HepG2 (cell line): ENCODE data around the gene FAM162A. TPM values are rescaled to one million over a fixed set of nuclear protein-coding genes. Genes with fewer than 3 reads are reported as not detected.

ENCODE experiments used
- BRD4 ChIP-seq: sonication (generic); formaldehyde crosslinking; IDR thresholded peaks from 2 replicates; pipeline ENCODE4 v1.4.0; 2020; ENCODE audit warnings: missing genetic modification reagents
- DBP ChIP-seq: sonication (generic); formaldehyde crosslinking; IDR thresholded peaks from 2 replicates; pipeline ENCODE4 v1.4.0; 2020; ENCODE audit warnings: missing genetic modification reagents; ENCODE audit errors: not compliant biosample characterization
- EEA1 ChIP-seq: sonication (generic); formaldehyde crosslinking; IDR thresholded peaks from 2 replicates; pipeline ENCODE4 v1.5.1; 2020; ENCODE audit warnings: mild to moderate bottlenecking, missing genetic modification reagents, borderline replicate concordance
- HNRNPL ChIP-seq: fragments of 200-400 bp; formaldehyde crosslinking; IDR thresholded peaks from 2 replicates; pipeline ENCODE4 v1.6.1; 2017; ENCODE audit warnings: mild to moderate bottlenecking, low read depth, low read length
- NCOA1 ChIP-seq: sonication (generic); formaldehyde crosslinking; IDR thresholded peaks from 2 replicates; pipeline ENCODE4 v1.9.0; 2021; ENCODE audit warnings: missing genetic modification reagents
- NR2F1 ChIP-seq, 2 experiments: fragments of 450-650 bp in 1 of 2; formaldehyde crosslinking in 1 of 2; IDR thresholded peaks; 2 replicates each; pipeline versions ENCODE4 v1.5.0 to v1.6.1; 2016 to 2020; ENCODE audit warnings: mild to moderate bottlenecking in 1 of 2, missing compliant biosample characterization in 1 of 2, missing genetic modification reagents in 1 of 2, moderate library complexity in 1 of 2
- PCBP2 ChIP-seq: fragments of 200-400 bp; formaldehyde crosslinking; optimal IDR thresholded peaks from 2 replicates; pipeline ENCODE3; 2018; ENCODE audit warnings: low read length, low read depth; ENCODE audit not compliant: poor library complexity, severe bottlenecking
- POLR2A ChIP-seq, 2 experiments: IDR thresholded peaks; 2 replicates each; pipeline ENCODE4 v1.6.1; 2011; ENCODE audit warnings: low read depth in 2 of 2, low read length in 2 of 2, mild to moderate bottlenecking in 1 of 2, moderate library complexity in 1 of 2; ENCODE audit not compliant: insufficient read depth in 1 of 2
- RXRB ChIP-seq: IDR thresholded peaks from 2 replicates; pipeline ENCODE4 v1.6.1; 2016; ENCODE audit warnings: borderline replicate concordance, missing genetic modification reagents, missing compliant biosample characterization
- SRY ChIP-seq: sonication (generic); formaldehyde crosslinking; IDR thresholded peaks from 2 replicates; pipeline ENCODE4 v1.8.0; 2022; ENCODE audit warnings: mild to moderate bottlenecking, missing genetic modification reagents
- TP53 ChIP-seq: sonication (generic); formaldehyde crosslinking; conservative IDR thresholded peaks from 2 replicates; pipeline ENCODE4 v1.4.0; 2020; ENCODE audit warnings: missing genetic modification reagents
- TSC22D2 ChIP-seq: sonication (generic); formaldehyde crosslinking; IDR thresholded peaks from 2 replicates; pipeline ENCODE4 v1.5.1; 2020; ENCODE audit warnings: missing genetic modification reagents, mild to moderate bottlenecking, borderline replicate concordance
- ZFP62 ChIP-seq: sonication (generic); formaldehyde crosslinking; IDR thresholded peaks from 2 replicates; pipeline ENCODE4 v1.4.0; 2020; ENCODE audit warnings: missing genetic modification reagents
- ZNF441 ChIP-seq: sonication (generic); formaldehyde crosslinking; IDR thresholded peaks from 2 replicates; pipeline ENCODE4 v1.7.0; 2021; ENCODE audit warnings: missing genetic modification reagents, borderline replicate concordance
- ZNF646 ChIP-seq: sonication (generic); formaldehyde crosslinking; IDR thresholded peaks from 2 replicates; pipeline ENCODE4 v1.9.0; 2021; ENCODE audit warnings: mild to moderate bottlenecking, missing genetic modification reagents
- polyA plus RNA-seq, 8 experiments: library from polyadenylated mRNA; depleted of rRNA in 3 of 8; stranded (reverse) in 7 of 8; unstranded in 1 of 8; fragments of >200 nt; fragmentation: Illumina TruSeq in 4 of 8; extraction: Trizol in 4 of 8; gene quantifications; 2 replicates each; pipeline versions ENCODE4 v1.2.1 to v1.2.3, GENCODE V29; 2011 to 2016; ENCODE audit warnings: low read depth in 4 of 8, missing spikeins in 1 of 8, mixed read lengths in 1 of 8; ENCODE audit not compliant: insufficient read depth in 1 of 8
- total RNA-seq, 5 experiments: library from RNA; depleted of rRNA; stranded (reverse); fragments of >200 nt; fragmentation: Illumina TruSeq; extraction: Trizol; gene quantifications; 2 replicates each; pipeline ENCODE4 v1.2.3, GENCODE V29; 2016; ENCODE audit warnings: low read depth in 1 of 5
- TF ChIP-seq, protein P1 (sequence below): sonication (generic); formaldehyde crosslinking; IDR thresholded peaks from 2 replicates; pipeline ENCODE4 v1.5.1; 2020; ENCODE audit warnings: missing genetic modification reagents, mild to moderate bottlenecking, borderline replicate concordance
- TF ChIP-seq, protein P2 (sequence below): sonication (generic); formaldehyde crosslinking; conservative IDR thresholded peaks from 2 replicates; pipeline ENCODE4 v1.4.0; 2020; ENCODE audit warnings: missing genetic modification reagents

Gene FAM162A
- total and polyA plus RNA-seq, 2 of the 13 experiments (the other 11 are each of a cell fraction or from before 2014, with no cell fraction given) = 115 to 155 TPM

GRCh38 chr3:122383771-122384697, at the start of gene FAM162A (continued):
- peak; percentile 38; the same call in 1 of the 2 replicates for TF ChIP-seq ZNF646 (CRISPR knock-in tag)
- TF ChIP-seq, protein P1, sequence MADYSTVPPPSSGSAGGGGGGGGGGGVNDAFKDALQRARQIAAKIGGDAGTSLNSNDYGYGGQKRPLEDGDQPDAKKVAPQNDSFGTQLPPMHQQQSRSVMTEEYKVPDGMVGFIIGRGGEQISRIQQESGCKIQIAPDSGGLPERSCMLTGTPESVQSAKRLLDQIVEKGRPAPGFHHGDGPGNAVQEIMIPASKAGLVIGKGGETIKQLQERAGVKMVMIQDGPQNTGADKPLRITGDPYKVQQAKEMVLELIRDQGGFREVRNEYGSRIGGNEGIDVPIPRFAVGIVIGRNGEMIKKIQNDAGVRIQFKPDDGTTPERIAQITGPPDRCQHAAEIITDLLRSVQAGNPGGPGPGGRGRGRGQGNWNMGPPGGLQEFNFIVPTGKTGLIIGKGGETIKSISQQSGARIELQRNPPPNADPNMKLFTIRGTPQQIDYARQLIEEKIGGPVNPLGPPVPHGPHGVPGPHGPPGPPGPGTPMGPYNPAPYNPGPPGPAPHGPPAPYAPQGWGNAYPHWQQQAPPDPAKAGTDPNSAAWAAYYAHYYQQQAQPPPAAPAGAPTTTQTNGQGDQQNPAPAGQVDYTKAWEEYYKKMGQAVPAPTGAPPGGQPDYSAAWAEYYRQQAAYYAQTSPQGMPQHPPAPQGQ (CRISPR knock-in tag) = no peak; the same call in 1 of the 2 replicates
- TF ChIP-seq EEA1 (CRISPR knock-in tag) = peak; percentile 61; the same call in 1 of the 2 replicates
- peak; percentile 87 to 95 for TF ChIP-seq POLR2A (IDR thresholded peaks at IDR 0.05; ENCODE audit: insufficient read depth in 1 of 2, low read depth in 2 of 2, low read length in 2 of 2)
- peak; percentile 94 for TF ChIP-seq BRD4 (CRISPR knock-in tag)
- TF ChIP-seq NR2F1 (CRISPR knock-in tag; IDR thresholded peaks at IDR 0.05) = peak in 1 of 2 experiments; percentile 41; a peak in 1 of 4 replicates
- TF ChIP-seq, protein P2, sequence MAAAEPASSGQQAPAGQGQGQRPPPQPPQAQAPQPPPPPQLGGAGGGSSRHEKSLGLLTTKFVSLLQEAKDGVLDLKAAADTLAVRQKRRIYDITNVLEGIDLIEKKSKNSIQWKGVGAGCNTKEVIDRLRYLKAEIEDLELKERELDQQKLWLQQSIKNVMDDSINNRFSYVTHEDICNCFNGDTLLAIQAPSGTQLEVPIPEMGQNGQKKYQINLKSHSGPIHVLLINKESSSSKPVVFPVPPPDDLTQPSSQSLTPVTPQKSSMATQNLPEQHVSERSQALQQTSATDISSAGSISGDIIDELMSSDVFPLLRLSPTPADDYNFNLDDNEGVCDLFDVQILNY (CRISPR knock-in tag) = 0 out of 2 replicates have a peak, but pooled peaks have one; percentile 21
- peak; percentile 82; the same call in 1 of the 2 replicates for TF ChIP-seq SRY (CRISPR knock-in tag)
- peak; percentile 77; the same call in 1 of the 2 replicates for TF ChIP-seq NCOA1 (CRISPR knock-in tag)
- TF ChIP-seq RXRB = peak; percentile 79
- peak; percentile 90 for TF ChIP-seq TP53 (CRISPR knock-in tag)
- TF ChIP-seq ZFP62 (CRISPR knock-in tag) = no peak; the same call in 1 of the 2 replicates
- TF ChIP-seq ZNF441 (CRISPR knock-in tag) = peak; percentile 25; the same call in 1 of the 2 replicates
- 0 out of 2 replicates have a peak, but pooled peaks have one; percentile 58 for TF ChIP-seq HNRNPL
- peak; percentile 96 for TF ChIP-seq DBP (CRISPR knock-in tag)
- TF ChIP-seq TSC22D2 (CRISPR knock-in tag) = peak; percentile 64; the same call in 1 of the 2 replicates
- TF ChIP-seq PCBP2 = no peak
